DMS53 (cell line): ENCODE data around the gene FRMD3.

ENCODE experiments used
- DNase-seq: peaks from one replicate; lab custom pipeline; 2025; lab: John Stamatoyannopoulos, UW

The FRMD3 gene

DNA sequence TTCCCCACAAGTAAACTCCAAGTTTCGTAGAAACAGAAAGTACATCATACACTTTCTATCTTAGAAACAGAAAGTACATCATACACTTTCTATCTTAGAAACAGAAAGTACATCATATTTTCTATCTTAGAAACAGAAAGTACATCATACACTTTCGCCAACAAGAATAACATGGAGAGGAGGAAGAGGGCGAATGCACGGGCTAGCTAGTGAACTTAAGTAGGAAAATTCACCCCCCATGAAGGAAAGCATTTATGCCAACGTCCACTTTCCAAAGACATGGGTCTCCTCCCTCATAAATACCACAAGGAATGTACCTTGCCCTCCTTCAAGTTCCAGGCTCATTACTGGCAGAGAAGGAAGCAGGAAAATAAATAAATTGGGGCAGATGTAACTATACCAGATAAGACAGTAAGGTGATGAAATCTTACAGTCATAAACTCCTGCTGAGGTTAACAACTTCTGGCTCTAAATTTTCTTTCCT, 64.7 kb downstream of the FRMD3 start:
- no peak for DNase-seq

DNA sequence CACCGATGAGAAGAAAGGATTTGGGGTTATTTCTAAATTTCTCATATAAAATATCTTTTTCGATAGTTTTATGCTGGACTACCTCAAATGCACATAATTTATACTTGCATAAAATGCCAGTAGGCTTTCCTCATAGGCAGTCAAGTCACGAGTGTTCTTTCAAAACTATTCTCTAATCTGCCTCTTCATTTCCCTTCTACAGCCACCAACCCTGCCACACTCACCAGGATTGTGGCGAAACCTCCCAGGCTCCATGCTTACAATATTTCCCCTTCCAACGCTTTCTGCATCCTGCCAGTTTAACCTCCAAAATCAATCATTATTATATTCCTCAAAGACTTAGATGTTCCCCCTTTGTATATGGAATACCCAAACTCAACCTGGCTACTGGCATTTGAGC, 65.4 kb downstream of the FRMD3 start:
- DNase-seq: no peak

DNA sequence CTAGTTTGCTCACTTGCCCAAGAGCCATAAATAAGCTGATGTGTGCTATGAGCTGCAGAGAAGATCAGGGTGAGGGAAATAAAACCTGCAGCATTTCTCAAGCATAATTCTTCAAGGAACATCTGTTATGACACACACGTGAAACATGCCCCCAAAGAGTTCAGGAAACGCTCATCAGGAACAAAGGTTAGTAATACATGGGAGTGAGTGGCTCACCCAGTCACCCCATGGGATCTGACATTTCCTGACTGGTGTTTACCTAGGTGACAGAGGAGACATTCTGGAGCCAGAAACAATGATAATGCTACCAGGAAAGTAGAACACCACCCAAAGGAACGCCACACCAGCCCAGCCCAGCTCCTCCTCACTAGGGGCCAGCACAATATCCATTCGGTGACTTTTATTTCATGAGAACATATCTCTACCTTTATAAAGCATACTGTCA, 66.0 kb downstream of the FRMD3 start:
- peak; percentile 64 for DNase-seq

- DNase-seq: no peak
Measured at GRCh38 chr9:83471241-83471640, 67.0 kb downstream of the FRMD3 start.

- DNase-seq: no peak
Measured at GRCh38 chr9:83469722-83470121, 68.5 kb downstream of the FRMD3 start.

DNA sequence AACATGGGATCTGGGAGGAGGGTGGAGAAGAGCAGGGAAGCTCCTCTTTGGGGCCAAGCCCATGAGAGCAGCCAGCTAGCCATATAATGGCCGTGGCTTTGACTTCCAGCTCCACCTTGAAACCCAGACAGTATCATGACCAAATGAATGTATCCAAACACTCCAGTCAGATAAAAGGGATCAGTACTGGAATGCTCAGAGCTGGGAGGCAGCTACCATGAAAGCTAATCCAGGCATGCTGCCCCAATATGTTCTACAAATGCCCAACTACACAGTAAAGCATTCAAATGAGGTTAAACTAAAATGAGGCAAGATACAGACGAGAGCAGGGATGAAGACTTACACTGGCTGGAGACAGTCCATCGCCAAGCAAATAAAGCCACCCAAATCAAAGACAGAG, 69.4 kb downstream of the FRMD3 start:
- DNase-seq: no peak

GRCh38 chr9:83466877-83467276, 71.3 kb downstream of the FRMD3 start:
- DNase-seq: no peak

DNA sequence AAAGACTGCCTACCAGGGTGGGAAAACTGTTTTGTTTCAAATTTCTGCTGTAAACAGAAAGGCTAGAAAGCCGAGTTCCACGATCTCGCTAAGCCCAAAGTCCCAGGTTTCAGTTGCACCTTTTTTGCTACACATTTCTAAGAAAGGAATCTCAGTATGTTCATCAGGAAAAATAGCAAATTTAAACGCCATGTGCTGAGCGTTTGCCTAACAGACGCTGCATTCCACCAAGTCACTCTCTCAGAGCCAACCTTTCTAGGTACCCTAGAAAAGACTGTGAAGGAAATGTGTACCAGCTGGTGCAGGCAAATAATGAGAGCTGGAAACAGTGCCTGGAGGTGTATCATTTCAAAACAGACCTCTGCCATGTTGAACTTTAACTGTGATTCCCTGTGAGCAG, 71.8 kb downstream of the FRMD3 start:
- no peak for DNase-seq

GRCh38 chr9:83459830-83460229, 78.4 kb downstream of the FRMD3 start:
- no peak for DNase-seq

- DNase-seq: no peak
Measured at GRCh38 chr9:83458530-83458929, 79.7 kb downstream of the FRMD3 start.

DNA sequence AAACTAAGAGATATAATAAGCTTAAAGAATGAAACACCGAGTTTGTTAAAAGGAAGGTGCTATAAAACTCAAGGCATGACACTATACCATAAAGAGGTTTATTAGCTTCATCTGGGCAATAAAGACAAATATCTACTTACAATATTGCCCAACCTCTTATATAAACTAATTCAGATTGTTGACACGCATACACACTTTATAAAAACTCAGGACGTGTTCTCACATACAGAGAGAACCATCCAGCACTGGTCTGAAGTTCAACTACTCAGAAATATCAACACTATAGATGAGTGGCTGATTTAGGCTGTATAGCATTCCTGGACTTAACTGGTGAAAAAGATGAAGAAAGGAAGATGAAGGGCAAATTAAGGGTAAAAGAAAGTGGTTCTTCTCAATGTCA, 81.2 kb downstream of the FRMD3 start:
- DNase-seq: no peak

DNA sequence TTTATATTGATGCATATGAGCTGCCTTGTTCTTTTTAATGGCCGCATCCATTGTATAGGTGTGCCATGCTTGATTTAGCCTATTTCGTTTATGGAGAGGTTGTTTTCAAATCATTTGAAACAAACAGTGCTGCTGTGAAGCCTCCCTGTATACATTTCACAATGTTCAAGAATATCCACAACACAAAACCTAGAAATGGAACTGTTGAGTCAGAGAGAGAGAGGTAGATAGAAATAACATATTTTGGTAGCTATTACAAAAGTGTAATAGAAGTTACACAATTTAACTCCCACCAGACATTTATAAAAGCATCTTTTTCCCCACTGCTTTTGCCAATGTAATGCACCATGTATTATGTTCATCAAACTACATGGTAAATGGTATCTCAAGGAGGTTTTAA, 82.0 kb downstream of the FRMD3 start:
- DNase-seq: no peak

DNA sequence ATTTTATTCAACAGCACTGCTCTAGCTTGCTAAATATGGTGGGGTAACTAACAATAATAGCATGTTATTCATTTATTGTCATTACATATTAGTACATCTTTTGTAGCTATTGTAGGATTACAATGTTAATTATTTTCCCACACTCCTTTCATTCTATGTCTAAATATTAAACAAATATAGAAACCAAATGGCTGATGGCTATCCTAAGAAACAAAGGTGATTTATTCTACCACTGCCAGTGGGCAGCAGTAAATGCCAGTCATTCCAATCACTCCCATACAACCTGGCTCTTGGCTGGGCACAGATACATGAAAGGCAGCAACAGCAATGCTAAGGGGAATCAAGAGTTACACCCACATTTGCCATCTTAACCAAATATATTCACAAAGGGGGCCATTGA, 84.1 kb downstream of the FRMD3 start:
- DNase-seq: no peak

GRCh38 chr9:83451308-83451707, 86.9 kb downstream of the FRMD3 start:
- DNase-seq: peak; percentile 44

GRCh38 chr9:83449983-83450382, 88.2 kb downstream of the FRMD3 start:
- peak; percentile 69 for DNase-seq

- peak; percentile 56 for DNase-seq
Measured at GRCh38 chr9:83449166-83449565, 89.0 kb downstream of the FRMD3 start.

DNA sequence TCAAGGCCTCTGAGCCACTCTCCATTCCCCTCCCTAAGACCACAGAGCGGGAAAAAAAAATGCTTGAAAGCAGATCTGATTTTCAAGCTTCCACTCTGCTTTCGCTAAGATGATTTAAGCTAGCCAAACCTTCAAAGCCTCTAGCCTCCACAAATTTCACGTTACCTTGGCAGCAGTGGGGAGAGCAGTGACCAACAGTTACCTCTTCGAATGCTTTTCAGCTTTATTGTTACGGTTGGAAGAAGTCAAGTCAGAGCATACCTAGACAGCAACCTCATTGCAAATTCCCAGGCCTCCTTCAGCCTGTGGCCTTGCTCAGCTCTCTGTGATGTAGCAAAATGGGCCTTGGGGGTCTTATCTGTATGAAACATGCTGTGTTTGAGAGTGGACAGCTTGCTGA, 89.6 kb downstream of the FRMD3 start:
- no peak for DNase-seq

- no peak for DNase-seq
Measured at GRCh38 chr9:83447351-83447750, 90.8 kb downstream of the FRMD3 start.

- peak; percentile 2 for DNase-seq
Measured at GRCh38 chr9:83445703-83446265, 92.4 kb downstream of the FRMD3 start.

DNA sequence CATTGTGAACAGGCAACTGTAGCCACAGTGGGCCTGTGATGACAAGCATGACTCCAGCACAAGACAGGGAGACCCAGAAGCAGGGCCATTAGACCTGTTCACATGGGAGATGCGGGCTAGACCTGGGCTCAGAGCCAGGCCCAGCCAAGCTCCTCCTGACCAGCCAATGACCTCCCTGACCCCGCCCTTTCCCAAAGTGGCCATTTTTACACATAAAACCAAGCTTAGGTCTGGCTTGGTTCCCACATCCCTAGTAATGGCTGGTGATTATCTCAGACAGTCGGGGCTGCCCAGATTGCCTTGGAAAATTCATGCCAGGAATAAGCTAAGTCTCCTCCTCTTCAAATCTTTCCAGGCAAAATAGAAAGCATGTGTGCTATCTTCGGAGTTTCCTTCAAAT, 94.1 kb downstream of the FRMD3 start:
- DNase-seq: no peak

GRCh38 chr9:83441390-83441789, 96.8 kb downstream of the FRMD3 start:
- no peak for DNase-seq

GRCh38 chr9:83440641-83441040, 97.6 kb downstream of the FRMD3 start:
- no peak for DNase-seq

DNA sequence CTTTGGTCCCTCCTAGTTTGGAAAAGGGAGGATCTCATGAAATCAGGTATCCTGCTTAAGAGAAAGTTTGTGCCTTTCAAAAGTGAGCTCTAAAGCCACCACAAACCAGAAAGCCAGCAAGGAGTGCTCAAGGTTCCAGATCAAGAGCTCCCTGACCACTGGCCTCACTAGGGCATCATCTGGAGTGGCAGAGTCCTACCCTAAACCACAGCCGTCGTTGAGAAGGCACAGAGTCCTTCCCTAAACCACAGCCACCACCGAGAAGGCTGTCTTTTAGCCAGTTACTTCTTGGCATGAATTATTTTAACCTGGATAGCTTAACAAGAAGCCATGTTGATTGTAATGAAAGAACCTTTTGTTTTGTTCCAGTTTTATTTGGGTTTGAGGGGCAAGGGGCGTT, 102.9 kb downstream of the FRMD3 start:
- DNase-seq: no peak

DNA sequence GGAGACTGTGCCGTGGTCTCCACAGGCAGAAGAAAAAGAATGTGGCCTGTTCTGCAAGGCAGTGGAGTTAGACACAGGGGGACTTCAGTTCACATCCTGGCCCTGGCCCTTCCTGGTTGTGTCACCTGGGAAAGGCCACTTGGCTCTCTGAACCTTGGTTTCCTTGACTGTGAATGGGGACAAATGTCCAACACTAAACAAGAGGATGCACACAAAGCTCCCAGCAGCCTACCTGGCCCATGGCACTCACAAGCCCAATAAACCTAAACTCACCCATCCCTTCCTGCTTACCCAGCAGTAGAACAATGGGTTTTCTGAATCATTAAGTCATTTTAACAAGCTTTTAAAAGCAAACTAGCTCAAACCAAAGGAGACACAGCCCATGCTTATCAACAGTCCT, 103.9 kb downstream of the FRMD3 start:
- no peak for DNase-seq

DNA sequence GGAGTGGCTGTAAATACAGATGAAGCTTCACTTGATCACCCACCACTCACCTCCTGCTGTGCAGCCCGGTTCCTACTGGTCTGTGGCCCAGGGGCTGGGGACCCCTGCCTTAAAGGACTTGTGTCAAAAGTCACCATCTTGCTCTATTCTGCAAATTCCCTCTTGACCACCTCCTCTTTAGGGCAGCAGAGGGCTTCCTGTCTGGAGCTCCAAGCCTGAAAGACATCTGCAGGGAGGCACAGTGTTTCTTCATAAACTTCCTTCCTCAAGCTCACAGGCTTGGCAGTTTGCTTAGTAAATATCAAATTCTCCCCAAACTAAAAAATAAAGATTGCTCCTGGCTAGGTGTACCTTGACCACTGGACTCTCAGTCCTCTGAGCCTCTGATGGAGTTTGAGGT, 104.4 kb downstream of the FRMD3 start:
- DNase-seq: no peak
